Stimulated activated CD8-positive, alpha-beta memory T cell treated with anti-CD3 and anti-CD28 coated beads, Interleukin-7, amount 100 ng/mL, for 4 hours (primary cell): ENCODE measurements around the gene EIF5AL1.
"Not testable (repeated sequence)": the region's sequence is repeated elsewhere in the genome, so short reads cannot be mapped to it uniquely, and the experiment has no call there.

Experiments used
- DNase-seq, 2 donors: peaks; one replicate each; pipeline ENCODE4 v3.0.0-alpha.2; 2020; ENCODE audit warnings: low read depth in 2 of 2

EIF5AL1 gene

DNA sequence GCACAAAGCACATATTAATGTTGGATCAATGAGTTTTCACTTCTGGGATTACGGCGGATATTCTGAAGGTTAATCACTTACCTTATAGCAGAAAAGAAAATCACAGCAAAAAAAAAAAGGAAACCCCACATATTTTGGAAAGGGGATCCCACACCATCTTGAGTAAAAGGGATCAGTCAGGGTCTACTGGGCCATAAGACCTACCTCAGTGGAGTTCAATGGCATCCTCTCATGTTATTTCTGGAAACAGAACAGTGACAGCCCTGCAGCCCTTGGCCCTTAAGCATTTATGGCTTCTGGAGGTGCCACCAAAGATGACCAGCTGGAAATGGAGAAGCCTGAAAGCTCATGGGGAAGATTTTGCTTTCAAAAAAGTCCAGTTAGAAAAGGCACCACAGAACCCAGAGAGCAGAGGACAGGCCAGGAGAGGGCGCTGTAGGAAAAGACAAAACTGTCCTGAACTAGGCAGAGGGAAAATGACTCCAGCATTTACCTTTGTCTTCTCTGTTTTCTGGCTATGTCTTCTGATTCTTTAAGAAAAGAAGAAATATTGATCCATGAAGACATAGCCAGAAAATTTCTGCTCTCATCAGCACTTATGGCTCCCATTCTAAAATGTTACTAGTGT, 2.9 kb upstream of the EIF5AL1 start:
- DNase-seq, result not testable (repeated sequence)

DNA sequence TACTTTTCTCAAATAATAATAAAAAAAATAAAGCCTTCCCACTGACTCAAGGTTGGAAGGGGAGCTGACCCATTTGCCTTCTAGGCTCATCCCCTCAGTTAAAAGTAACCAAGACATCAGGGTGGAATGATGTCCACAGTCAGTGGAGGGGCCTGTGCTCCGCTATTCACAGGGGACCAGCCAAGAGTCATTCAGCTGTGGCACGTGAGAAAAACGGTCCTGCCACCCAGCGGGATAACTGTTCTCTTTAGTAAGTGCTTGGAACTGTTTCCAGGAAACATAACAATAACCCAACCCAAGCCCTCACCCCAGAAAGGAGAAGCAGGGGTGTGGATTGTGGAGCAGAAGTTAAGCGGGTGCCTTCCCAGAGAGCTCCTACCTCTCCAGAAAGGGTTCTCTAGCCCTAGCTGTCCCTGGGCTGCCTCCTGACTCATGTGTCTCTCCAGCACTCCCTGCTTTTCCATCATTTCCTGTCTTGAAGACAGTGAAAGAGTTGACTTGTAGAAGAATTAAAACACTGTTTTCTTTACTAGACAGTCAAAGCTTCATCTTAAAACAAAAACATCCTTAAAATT, 2.3 kb upstream of the EIF5AL1 start:
- not testable (repeated sequence) for DNase-seq

DNA sequence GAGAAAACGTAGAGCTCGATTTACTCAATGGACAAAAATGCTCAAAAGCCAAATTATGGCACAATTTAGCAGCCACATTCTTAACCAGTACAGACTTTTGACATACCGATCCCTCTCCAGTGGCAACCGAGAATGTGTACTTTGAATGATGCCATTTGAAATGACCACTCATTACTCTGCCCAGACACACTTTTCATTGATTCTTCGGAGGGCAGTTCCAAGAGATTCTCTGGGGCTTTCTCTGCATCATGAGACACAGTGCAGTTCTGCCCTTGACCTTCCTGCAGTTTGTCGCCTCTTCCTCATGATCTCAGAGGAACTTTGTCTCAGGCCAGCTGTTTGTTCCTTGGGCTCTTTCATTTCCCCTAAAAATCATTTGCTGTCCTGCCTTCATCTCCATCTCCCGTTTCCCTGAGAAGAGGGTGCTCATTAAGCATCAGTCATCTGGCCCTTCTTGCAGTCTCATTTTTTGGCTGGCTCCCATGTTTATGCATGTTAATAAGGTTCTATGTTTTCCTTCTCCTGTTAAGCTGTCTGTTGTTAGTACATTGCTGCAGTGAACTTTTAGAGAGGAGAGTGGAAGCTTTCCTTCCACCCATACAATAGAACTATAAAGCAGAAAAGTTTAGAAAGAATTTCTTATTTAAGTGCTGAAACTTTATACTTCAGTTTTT, 4.3 kb downstream of the EIF5AL1 start:
- DNase-seq, result not testable (repeated sequence)

DNA sequence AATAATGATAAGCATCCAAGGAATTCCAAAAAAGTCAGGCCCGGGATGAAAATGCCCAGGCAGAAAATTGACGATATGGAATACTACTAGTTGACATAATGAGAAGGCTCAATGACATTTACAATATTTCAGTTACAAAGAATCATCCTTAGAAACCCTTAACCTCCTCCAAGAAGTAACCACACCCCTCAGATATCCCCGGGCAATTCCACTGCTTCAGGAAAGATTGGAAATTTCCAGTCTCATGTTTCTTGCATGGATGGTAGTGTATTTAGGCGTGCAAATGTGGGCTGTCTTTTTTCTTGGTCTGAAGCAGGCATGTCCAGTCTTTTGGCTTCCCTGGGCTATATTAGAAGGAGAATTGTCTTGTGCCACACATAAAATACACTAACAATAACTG, 5.2 kb downstream of the EIF5AL1 start:
- DNase-seq, result not testable (repeated sequence)

DNA sequence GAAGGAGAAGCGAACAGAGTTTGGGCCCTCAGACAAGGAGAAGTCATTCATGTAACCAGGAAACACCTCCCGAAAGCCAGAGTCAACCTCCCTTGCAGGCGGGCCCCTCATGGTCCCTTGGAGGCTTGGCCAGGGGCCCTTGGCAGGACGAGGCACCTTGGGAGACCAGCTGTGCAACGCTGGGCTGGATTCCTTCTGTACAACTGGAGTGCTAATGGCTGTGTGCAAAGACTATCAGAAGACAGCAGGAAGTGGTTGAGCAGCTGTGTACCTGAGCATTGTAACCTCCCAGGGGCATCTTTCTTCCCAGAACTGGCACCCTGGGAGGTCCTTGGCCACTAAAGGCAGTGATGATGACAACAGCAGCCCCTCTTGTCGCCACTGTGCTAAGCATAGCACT, 9.4 kb downstream of the EIF5AL1 start:
- not testable (repeated sequence) for DNase-seq

DNA sequence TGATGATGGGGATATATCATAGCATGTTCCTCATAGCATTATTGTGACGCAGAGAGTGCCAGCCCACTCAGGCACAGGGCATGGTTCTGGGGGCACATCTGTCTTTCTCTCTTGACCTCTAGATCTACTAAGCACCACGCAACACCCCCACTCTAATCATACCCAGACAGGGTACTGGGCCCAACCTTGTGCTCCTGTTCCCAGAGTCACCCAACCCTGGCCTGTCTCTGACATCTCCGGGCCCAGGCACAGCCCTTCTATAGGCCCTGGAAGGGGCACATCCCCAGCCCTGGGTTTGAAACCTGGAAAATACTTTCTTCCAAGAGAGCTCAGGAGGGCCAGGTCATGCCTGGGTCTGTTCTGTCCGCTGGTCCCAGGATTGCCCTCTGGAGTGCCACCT, 10.1 kb downstream of the EIF5AL1 start:
- DNase-seq, result not testable (repeated sequence)

DNA sequence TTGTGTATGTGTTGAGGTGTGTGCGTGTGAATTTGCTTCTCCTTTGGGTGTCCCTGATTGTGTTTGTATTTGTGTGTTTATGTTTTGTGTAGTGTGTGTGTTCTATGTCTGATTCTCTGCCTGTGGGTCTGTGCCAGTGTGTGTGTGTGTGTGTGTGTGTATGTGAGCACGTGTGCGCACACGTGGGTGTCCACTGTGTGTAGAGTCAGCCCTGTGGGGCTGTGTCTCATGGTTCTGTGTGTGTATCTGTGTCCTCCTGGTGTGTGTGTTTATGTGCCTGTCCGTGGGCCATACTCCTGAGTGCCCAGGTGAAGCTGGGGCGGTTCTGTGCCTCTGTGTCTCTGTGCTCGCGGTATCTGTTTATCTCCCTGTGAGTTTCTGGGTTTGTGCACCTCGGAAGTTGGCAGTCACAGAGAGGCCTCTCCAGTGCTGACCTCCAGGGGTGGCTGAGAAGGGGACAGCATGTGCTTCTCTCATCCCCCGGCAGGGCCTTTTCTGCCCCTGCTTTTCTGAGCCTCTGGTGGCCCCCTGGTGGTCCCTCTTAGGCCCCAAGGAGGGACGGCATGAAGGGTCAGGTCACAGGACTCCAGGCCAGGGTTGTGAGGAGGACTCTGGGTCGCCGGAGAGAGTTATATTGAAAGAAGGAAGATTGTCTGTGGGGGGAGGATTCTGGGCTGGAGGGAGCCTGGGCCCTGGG, 11.0 kb downstream of the EIF5AL1 start:
- DNase-seq, result not testable (repeated sequence)

DNA sequence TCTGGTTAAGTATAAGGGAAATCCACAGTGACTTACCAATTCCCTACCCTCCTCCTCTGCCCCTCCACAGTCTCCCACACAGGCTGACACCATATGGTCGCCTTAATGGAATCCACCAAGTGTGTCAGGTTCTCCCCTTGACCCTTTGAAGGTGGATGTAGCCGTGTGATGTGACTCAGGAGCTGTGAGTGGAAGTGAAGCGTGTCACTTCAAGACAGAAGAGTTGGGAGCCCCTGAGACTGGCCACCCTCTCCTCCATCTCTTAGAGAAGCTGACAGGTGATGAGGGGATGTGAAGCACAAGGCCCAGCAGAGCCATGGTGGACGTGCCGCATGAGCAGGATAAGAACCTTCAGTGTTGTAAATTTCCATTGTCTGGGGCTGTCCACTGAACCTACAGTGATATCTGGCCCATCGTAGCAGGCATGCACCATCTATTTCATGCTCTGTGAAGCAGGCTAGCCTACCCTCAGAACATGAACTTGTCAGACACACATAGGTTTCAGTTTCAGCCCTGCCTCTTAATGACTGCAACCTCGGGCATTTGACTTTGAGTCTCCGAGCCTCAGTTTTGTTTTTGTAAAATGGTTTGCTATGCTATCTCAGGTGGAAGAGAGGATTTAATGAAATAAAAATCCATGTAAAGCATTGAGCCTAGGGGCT, 12.8 kb downstream of the EIF5AL1 start:
- DNase-seq, result not testable (repeated sequence)

DNA sequence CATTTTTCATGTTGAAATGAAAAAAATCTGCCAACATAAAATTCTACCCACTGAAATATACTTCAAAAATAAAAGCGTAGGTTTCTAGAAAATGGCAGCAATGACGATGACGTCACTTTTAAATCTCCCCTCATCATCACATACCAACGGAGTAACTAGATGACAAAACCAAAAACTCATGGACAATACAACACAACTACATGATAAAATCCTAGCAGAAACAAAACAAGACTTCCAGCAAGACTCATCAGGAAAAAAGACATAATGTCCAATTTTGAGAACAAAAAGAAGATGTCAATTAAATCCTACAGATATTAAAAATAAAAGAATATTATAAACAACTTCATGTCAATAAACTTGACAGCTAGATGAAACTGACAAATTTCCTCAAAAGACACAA, 15.9 kb downstream of the EIF5AL1 start:
- DNase-seq, result not testable (repeated sequence)

DNA sequence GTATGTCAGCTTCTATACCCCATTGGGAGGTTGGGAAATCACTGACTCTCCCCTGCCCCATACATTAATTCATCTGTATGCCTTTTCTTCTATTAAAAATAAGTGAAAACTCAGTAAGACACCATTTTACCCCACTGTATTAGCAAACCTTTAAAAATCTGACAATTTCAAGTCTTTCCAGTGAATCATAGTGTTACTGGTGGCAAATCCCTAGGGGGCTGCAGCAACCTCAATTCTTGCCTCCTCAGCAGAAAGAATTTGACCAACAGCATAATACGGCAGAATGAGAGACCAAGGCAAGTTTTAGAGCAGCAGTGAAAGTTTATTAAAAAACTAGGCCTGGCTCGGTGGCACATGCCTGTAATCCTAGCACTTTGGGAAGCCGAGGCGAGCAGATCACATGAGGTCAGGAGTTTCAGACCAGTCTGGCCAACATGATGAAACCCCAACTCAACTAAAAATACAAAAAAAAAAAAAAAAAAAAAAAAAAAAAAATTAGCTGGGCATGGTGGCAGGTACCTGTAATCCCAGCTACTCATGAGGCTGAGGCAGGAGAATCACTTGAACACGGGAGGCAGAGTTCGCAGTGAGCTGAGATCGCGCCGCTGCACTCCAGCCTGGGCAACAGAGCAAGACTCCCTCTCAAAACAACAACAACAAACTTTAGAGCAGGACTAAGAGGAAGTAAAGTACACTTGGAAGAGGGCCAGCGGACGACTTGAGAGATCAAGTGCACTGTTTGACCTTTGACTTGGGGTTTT, 21.0 kb downstream of the EIF5AL1 start:
- DNase-seq, result not testable (repeated sequence)

DNA sequence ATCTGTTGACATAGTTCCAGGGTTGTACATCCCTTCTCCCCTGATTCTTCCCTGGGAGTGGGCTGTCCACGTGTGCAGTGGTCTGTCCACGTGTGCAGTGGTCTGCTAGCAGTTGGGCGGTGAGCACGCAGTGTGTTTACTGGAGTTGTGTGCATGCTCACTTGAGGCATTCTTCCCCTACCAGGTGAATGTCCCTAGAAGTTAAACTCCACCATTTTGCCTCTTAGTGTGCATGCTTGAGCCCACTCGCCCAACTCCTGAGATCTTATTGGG, 21.5 kb downstream of the EIF5AL1 start:
- not testable (repeated sequence) for DNase-seq

DNA sequence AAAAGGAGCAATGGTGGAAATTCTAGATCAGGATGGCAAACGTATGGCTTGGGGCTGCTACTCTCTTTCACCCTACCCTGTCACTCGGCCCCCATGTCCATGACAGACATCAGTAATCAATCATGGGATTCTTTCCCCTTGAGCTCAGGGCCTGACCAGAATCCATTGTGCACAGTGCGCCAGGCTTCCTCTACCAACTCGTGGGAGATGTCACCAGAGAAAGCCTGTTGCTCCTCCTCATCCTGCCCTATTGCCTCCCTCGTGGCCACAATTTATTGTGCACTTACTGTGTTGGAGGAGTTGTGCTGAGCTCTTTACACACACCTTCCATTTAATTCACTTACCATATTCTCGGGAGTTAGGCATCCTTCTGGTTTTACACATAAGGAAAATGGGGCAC, 26.0 kb downstream of the EIF5AL1 start:
- not testable (repeated sequence) for DNase-seq

DNA sequence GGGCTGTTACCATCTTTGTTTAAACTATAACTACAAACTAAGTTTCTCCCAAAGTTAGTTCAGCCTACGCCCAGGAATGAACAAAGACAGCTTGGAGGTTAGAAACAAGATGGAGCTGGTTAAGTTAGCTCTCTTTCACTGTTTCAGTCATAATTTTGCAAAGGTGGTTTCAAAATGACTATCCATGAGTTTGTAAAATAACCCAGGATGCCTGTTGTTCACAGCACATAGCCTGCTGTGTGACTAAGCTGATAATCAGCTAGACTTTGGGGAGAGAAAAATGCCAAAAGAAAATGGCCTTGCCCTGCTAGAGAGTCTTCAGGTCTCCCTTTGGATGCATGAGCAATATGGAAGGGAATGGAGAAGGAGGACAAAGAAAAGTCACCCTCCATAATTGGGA, 28.6 kb downstream of the EIF5AL1 start:
- not testable (repeated sequence) for DNase-seq

DNA sequence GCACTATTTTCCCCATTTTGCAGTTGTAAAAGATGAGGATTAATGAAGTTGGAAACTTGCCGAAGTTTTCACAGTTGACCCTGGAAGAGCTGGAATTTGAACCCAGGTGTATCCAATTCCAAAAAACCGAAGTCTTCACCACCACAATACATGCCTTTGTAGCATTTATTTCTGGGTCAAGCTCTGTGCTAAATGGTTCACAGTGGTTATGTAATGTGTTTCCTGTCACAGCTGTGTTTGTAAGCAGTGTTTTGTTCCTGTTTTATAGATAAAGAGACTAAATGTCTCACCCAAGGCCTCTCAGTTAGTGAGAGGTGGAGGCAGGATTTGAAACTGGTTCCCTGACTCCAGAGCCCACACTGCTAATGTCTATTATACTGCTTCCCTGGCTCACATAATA, 30.3 kb downstream of the EIF5AL1 start:
- no peak for DNase-seq

DNA sequence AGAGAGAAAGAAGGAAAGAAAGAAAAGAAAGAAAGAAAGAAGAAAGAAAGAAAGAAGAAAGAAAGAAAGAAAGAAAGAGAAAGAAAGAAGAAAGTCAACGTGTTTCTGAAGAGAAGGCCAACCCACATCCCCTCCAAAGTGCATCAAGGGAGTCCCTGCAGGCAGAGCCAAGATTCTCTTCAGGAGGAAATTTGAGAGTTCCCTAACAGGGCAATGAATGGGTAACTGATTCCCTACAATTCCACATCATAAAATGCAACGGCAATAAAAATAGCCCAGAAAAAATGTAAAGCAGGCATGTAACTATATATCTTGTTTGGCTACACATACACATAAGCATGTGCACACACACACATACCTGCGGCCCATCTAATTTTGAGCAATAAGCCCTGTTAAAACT, 32.1 kb downstream of the EIF5AL1 start:
- DNase-seq, result not testable (repeated sequence)

DNA sequence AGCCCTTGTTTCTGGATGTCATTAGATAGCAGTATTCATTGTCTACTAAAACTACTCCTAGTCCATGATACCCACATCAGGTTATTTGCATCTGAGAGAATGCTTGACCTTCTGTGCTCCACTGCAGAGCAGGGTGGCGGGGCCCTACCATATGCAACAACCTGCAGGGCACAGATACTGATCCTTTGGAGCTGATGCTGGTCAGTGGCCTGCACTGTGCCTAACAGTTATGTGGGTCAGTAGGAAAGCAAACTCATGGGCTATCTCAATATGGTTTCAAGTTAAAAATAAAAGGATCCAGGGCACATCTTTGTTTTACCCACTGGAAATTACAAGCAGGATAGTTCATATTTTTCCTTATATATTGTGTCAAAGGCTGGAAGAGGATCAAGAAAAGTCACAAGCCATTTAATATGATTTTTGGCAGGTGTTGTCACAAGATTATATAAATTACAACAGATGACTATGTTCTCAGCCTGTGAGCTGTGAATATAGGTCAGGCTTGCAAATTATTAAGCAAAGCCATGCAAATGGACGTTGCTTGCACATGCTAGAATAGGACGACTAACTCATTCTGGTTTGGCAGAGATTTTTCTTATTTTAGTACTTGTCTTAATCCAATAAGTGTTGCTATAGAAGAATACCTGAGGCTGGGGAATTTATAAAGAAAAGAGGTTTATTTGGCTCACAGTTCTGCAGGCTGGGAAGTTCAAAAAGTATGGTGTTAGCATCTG, 32.8 kb downstream of the EIF5AL1 start:
- DNase-seq, result not testable (repeated sequence)

DNA sequence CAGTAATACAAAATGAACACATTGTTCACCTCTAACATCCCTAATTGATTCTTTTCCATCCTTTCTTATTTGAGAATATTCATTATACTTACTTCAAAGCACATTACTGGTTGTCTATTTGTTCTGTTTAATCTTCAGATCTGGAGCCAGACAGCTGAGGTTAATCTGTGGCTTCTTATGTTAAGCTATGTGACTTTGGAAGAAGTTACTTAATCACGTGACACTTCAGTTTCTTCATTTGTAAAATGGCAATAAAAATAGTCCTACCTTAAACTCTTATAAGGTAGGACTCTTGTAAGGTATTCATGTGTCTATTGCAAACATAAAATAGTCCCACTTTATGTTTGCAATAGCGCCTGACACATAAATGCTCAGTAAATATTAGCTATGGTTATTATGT, 34.8 kb downstream of the EIF5AL1 start:
- DNase-seq, result not testable (repeated sequence)

DNA sequence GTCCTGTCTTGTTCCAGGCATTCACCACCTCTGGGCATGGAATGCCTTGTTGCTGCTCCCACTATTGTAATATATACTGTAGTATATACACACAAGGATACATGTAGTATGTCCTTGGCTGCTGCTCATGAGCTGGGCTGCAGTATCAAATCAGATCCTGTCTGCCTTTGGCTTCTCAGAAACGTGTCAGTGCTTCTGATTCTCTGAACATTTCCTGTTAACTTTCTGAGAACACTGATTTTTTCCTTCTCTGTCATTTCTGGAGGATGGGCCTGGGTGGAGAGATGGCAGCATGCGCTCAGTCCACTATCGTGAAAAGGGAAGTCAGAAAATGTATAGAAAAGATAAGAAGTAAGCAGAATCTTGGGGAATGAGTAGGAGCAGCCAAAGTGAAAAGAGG, 35.6 kb downstream of the EIF5AL1 start:
- DNase-seq, result no peak

DNA sequence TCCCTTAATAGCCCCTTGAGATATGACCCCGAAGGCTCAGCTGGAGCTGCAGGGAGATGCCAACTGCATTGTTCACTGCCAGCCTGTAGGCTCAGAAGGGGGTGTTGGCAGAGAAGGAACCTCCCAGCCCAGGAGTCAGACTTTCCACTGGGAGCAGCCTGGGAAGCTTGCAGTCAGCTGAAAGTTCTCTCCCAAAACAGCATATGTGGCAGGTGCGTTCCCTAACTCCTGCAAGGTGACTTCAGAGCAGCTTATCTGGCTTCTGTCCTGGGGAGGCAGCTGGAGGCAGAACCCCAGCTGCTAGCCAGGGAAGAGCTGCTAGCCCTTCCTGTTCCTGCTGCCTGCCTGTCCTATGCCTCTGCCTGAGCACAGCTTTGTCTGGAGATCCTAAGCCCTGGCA, 39.8 kb downstream of the EIF5AL1 start:
- DNase-seq, result no peak

DNA sequence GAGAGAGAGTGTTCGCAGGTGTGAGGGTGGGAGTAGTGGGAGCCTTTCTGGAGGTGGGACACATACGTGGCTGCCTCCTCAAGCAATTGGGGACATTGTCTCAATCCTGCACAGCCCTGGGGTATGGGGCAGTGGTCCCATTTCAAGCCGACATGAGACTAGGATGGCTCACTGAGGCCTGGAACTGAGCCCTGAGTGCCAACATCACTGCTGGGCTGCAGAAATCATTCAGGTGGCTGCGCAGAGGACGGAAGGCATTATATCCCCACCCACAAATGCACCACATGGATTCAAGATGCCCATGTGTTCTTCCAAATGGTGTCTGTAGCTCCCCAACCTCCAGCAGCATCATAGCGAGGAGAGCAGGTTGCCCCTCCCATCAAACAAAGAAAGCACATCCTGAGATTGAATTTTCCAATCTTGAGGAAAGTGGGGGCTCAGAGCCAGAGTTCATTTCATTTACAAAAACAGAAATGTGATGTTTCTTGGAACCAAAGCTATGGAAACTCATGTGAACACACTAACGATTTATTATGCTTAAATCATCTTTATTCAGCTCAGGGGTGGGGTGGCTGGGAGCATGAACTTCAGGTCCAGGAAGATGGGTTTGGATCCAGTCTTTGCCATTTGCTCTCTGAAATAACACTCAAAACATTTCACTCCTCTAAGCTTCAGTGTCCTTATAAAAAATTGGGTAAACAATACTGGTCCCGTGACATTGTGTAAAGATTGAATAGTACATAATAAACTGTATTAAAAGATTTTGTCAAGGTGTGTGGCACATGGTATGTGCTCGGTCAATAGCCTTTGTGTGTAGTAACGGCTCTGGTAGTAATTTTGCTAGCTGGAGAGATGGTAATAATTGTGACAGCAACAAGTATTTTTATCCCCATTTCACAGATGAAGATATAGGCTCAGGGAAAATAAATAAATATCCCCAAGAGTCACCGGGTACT, 43.3 kb downstream of the EIF5AL1 start:
- no peak for DNase-seq
